HepG2 (cell line): ENCODE data around the gene TMEM107. TPM values are rescaled to one million over a fixed set of nuclear protein-coding genes. Genes with fewer than 3 reads are reported as not detected.

ENCODE experiments used
- CEBPB ChIP-seq: IDR thresholded peaks from 2 replicates; pipeline ENCODE4 v1.6.1; 2011; ENCODE audit warnings: low read depth, low read length, improper control_type of control experiment, borderline replicate concordance
- HDAC1 ChIP-seq: sonication (generic); formaldehyde crosslinking; IDR thresholded peaks from 2 replicates; pipeline ENCODE4 v1.5.1; 2020; ENCODE audit warnings: mild to moderate bottlenecking, missing genetic modification reagents
- KAT8 ChIP-seq: IDR thresholded peaks from 2 replicates; pipeline ENCODE4 v1.6.1; 2016; ENCODE audit warnings: missing genetic modification reagents, missing compliant biosample characterization
- KLF12 ChIP-seq: sonication (generic); formaldehyde crosslinking; IDR thresholded peaks from 2 replicates; pipeline ENCODE4 v1.4.0; 2020; ENCODE audit warnings: missing genetic modification reagents, borderline replicate concordance
- LCORL ChIP-seq, 2 experiments: fragments of 450-650 bp in 1 of 2; sonication (generic) in 1 of 2; formaldehyde crosslinking in 1 of 2; IDR thresholded peaks; 2 replicates each; pipeline versions ENCODE4 v1.5.0 to v1.6.1; 2017 to 2020; ENCODE audit warnings: antibody characterized with exemption in 1 of 2, missing genetic modification reagents in 1 of 2
- MAFG ChIP-seq: sonication (generic); formaldehyde crosslinking; IDR thresholded peaks from 2 replicates; pipeline ENCODE4 v1.5.1; 2020; ENCODE audit warnings: mild to moderate bottlenecking, missing genetic modification reagents
- MATR3 ChIP-seq: sonication (generic); formaldehyde crosslinking; IDR thresholded peaks from 2 replicates; pipeline ENCODE4 v1.4.0; 2020; ENCODE audit warnings: missing genetic modification reagents
- MBD4 ChIP-seq: IDR thresholded peaks from 2 replicates; pipeline ENCODE4 v1.6.1; 2012; ENCODE audit warnings: low read length, inconsistent platforms, borderline replicate concordance
- MED8 ChIP-seq: sonication (generic); formaldehyde crosslinking; IDR thresholded peaks from 2 replicates; pipeline ENCODE4 v1.8.1; 2023; ENCODE audit warnings: mild to moderate bottlenecking, missing genetic modification reagents; ENCODE audit not compliant: insufficient replicate concordance
- MXI1 ChIP-seq: IDR thresholded peaks from 3 replicates; pipeline ENCODE4 v1.6.1; 2012; ENCODE audit warnings: low read depth, low read length, inconsistent platforms, borderline replicate concordance
- NAIF1 ChIP-seq: sonication (generic); formaldehyde crosslinking; IDR thresholded peaks from 2 replicates; pipeline ENCODE4 v1.5.0; 2020; ENCODE audit warnings: mild to moderate bottlenecking, missing genetic modification reagents, borderline replicate concordance
- NFYC ChIP-seq: IDR thresholded peaks from 2 replicates; pipeline ENCODE4 v1.6.1; 2016; ENCODE audit warnings: missing genetic modification reagents, missing compliant biosample characterization
- PATZ1 ChIP-seq: sonication (generic); formaldehyde crosslinking; IDR thresholded peaks from 2 replicates; pipeline ENCODE4 v1.4.0; 2020; ENCODE audit warnings: missing genetic modification reagents
- PHF8 ChIP-seq: sonication (generic); formaldehyde crosslinking; IDR thresholded peaks from 2 replicates; pipeline ENCODE4 v1.5.0; 2020; ENCODE audit warnings: missing genetic modification reagents
- POGZ ChIP-seq: sonication (generic); formaldehyde crosslinking; IDR thresholded peaks from 2 replicates; pipeline ENCODE4 v1.4.0; 2020; ENCODE audit warnings: mild to moderate bottlenecking, missing genetic modification reagents
- RAD51 ChIP-seq: fragments of 450-650 bp; IDR thresholded peaks from 2 replicates; pipeline ENCODE4 v1.6.1; 2016; ENCODE audit warnings: borderline replicate concordance
- ZNF225 ChIP-seq: sonication (generic); formaldehyde crosslinking; IDR thresholded peaks from 2 replicates; pipeline ENCODE4 v1.4.0; 2020; ENCODE audit warnings: mild to moderate bottlenecking, missing genetic modification reagents
- ZNF230 ChIP-seq: sonication (generic); formaldehyde crosslinking; IDR thresholded peaks from 2 replicates; pipeline ENCODE4 v1.4.0; 2020; ENCODE audit warnings: mild to moderate bottlenecking, missing genetic modification reagents
- ZNF256 ChIP-seq: sonication (generic); formaldehyde crosslinking; conservative IDR thresholded peaks from 2 replicates; pipeline ENCODE4 v1.4.0; 2020; ENCODE audit warnings: missing genetic modification reagents
- ZNF496 ChIP-seq: sonication (generic); formaldehyde crosslinking; IDR thresholded peaks from 2 replicates; pipeline ENCODE4 v1.8.1; 2023; ENCODE audit warnings: mild to moderate bottlenecking, moderate library complexity, missing genetic modification reagents; ENCODE audit not compliant: insufficient replicate concordance
- polyA plus RNA-seq, 8 experiments: library from polyadenylated mRNA; depleted of rRNA in 3 of 8; stranded (reverse) in 7 of 8; unstranded in 1 of 8; fragments of >200 nt; fragmentation: Illumina TruSeq in 4 of 8; extraction: Trizol in 4 of 8; gene quantifications; 2 replicates each; pipeline versions ENCODE4 v1.2.1 to v1.2.3, GENCODE V29; 2011 to 2016; ENCODE audit warnings: low read depth in 4 of 8, missing spikeins in 1 of 8, mixed read lengths in 1 of 8; ENCODE audit not compliant: insufficient read depth in 1 of 8
- total RNA-seq, 5 experiments: library from RNA; depleted of rRNA; stranded (reverse); fragments of >200 nt; fragmentation: Illumina TruSeq; extraction: Trizol; gene quantifications; 2 replicates each; pipeline ENCODE4 v1.2.3, GENCODE V29; 2016; ENCODE audit warnings: low read depth in 1 of 5
- TF ChIP-seq, protein P1 (sequence below): sonication (generic); formaldehyde crosslinking; IDR thresholded peaks from 2 replicates; pipeline ENCODE4 v1.5.0; 2020; ENCODE audit warnings: mild to moderate bottlenecking, missing genetic modification reagents, moderate library complexity
- TF ChIP-seq, protein P2 (sequence below): IDR thresholded peaks from 2 replicates; pipeline ENCODE4 v1.6.1; 2018; ENCODE audit warnings: missing genetic modification reagents, mild to moderate bottlenecking, missing compliant biosample characterization
- TF ChIP-seq, protein P3 (sequence below), 2 experiments: sonication (generic) in 1 of 2; formaldehyde crosslinking in 1 of 2; IDR thresholded peaks; 2 replicates each; pipeline versions ENCODE4 v1.4.0 to v1.6.1; 2018 to 2020; ENCODE audit warnings: missing genetic modification reagents in 2 of 2, borderline replicate concordance in 1 of 2, low read depth in 1 of 2, mild to moderate bottlenecking in 1 of 2, missing biosample characterization in 1 of 2

The TMEM107 gene
- total and polyA plus RNA-seq, 2 of the 13 experiments (the other 11 are each of a cell fraction or from before 2014, with no cell fraction given): 7.2 to 15.3 TPM

DNA sequence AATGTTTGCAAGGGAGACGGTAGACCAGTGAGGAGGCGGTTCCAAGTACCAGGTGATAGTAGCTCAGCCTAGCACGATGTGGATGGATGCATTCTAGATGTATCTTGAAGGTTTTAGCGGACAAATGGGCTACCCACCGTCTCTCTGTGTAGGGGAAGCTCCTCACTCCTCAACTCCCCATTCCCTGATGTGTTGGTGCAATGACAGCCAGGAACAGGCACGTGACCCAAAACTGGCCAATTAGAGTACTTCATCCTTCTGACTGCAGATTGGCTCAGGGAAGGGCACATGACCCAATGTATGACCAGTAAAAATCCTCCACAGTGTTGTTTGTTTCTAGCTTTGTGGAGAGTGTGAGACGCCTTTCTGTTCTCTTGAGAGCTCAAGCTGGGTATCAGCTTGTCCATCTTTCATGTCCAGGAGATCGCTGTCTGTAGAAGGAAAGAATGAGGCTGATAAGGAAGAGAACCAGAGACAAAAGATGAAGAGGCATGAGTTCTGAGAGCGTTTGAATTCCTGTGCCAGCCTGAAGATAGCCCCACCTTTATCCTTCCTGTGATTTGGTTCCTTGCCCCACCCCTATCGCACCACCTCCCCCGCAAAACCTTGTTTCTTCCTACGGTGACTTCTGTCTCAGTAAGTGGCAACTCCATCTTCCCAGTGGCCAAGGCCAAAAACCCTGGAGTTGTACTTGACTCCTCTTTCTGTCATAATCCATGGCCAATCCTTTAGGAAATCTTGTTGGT lies 16.1 kb upstream of the TMEM107 start (continued):
- TF ChIP-seq PATZ1: 0 out of 2 replicates have a peak, but pooled peaks have one; percentile 16
- TF ChIP-seq NFYC: peak; percentile 93
- TF ChIP-seq PHF8 (CRISPR knock-in tag): 0 out of 2 replicates have a peak, but pooled peaks have one; percentile 31
- peak; percentile 43; the same call in 1 of the 2 replicates for TF ChIP-seq CEBPB
- no peak for TF ChIP-seq MATR3 (CRISPR knock-in tag)
- TF ChIP-seq MED8: no peak
- TF ChIP-seq ZNF496: no peak
- TF ChIP-seq, protein P1, sequence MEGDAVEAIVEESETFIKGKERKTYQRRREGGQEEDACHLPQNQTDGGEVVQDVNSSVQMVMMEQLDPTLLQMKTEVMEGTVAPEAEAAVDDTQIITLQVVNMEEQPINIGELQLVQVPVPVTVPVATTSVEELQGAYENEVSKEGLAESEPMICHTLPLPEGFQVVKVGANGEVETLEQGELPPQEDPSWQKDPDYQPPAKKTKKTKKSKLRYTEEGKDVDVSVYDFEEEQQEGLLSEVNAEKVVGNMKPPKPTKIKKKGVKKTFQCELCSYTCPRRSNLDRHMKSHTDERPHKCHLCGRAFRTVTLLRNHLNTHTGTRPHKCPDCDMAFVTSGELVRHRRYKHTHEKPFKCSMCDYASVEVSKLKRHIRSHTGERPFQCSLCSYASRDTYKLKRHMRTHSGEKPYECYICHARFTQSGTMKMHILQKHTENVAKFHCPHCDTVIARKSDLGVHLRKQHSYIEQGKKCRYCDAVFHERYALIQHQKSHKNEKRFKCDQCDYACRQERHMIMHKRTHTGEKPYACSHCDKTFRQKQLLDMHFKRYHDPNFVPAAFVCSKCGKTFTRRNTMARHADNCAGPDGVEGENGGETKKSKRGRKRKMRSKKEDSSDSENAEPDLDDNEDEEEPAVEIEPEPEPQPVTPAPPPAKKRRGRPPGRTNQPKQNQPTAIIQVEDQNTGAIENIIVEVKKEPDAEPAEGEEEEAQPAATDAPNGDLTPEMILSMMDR (CRISPR knock-in tag): no peak
- TF ChIP-seq ZNF230 (CRISPR knock-in tag): peak; percentile 13; the same call in 1 of the 2 replicates
- TF ChIP-seq ZNF256: no peak
- no peak for TF ChIP-seq LCORL (IDR thresholded peaks at IDR 0.05)
- TF ChIP-seq LCORL (CRISPR knock-in tag; IDR thresholded peaks at IDR 0.05): peak; percentile 50; the same call in 1 of the 2 replicates
- TF ChIP-seq POGZ (CRISPR knock-in tag): 0 out of 2 replicates have a peak, but pooled peaks have one; percentile 48
- TF ChIP-seq MXI1: peak; percentile 42; the same call in 1 of the 3 replicates
- TF ChIP-seq NAIF1: no peak
- no peak for TF ChIP-seq ZNF225
- peak; percentile 98 for TF ChIP-seq RAD51
- peak; percentile 18; the same call in 1 of the 2 replicates for TF ChIP-seq HDAC1 (CRISPR knock-in tag)
- no peak for TF ChIP-seq KLF12 (CRISPR knock-in tag)
- TF ChIP-seq, protein P2, sequence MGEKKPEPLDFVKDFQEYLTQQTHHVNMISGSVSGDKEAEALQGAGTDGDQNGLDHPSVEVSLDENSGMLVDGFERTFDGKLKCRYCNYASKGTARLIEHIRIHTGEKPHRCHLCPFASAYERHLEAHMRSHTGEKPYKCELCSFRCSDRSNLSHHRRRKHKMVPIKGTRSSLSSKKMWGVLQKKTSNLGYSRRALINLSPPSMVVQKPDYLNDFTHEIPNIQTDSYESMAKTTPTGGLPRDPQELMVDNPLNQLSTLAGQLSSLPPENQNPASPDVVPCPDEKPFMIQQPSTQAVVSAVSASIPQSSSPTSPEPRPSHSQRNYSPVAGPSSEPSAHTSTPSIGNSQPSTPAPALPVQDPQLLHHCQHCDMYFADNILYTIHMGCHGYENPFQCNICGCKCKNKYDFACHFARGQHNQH (CRISPR knock-in tag): peak; percentile 16; the same call in 1 of the 2 replicates
- no peak for TF ChIP-seq MAFG (CRISPR knock-in tag)
- TF ChIP-seq MBD4: no peak
- TF ChIP-seq KAT8: peak; percentile 41; the same call in 1 of the 2 replicates
- TF ChIP-seq, protein P3, sequence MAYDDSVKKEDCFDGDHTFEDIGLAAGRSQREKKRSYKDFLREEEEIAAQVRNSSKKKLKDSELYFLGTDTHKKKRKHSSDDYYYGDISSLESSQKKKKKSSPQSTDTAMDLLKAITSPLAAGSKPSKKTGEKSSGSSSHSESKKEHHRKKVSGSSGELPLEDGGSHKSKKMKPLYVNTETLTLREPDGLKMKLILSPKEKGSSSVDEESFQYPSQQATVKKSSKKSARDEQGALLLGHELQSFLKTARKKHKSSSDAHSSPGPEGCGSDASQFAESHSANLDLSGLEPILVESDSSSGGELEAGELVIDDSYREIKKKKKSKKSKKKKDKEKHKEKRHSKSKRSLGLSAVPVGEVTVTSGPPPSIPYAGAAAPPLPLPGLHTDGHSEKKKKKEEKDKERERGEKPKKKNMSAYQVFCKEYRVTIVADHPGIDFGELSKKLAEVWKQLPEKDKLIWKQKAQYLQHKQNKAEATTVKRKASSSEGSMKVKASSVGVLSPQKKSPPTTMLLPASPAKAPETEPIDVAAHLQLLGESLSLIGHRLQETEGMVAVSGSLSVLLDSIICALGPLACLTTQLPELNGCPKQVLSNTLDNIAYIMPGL (CRISPR knock-in tag; IDR thresholded peaks at IDR 0.05; ENCODE audit: borderline replicate concordance in 1 of 2, low read depth in 1 of 2): peak in 1 of 2 experiments; percentile 50; a peak in 3 of 4 replicates
